Smooth muscle cell (in vitro differentiated cells): Measurements from ENCODE around the gene ATP6V0C. TPM values are rescaled to one million over a fixed set of nuclear protein-coding genes. Genes with fewer than 3 reads are reported as not detected.

Experiments
- DNase-seq: peaks from one replicate; lab custom pipeline; 2025; ENCODE audit not compliant: unreplicated experiment; lab: John Stamatoyannopoulos, UW
- H2AFZ ChIP-seq: fragments of 200-600 bp; sonication (generic); 2 replicates; pipeline ENCODE4 v1.6.0; 2016; ENCODE audit warnings: antibody characterized with exemption, low read depth, mild to moderate bottlenecking
- H3F3A ChIP-seq: fragments of 200-600 bp; sonication (generic); 2 replicates; pipeline ENCODE4 v1.6.0; 2017; ENCODE audit warnings: antibody characterized with exemption, low read depth
- H3K27ac ChIP-seq: fragments of 200-600 bp; sonication (generic); 2 replicates; pipeline ENCODE4 v1.5.1; 2016; ENCODE audit warnings: low read depth, mild to moderate bottlenecking
- H3K27me3 ChIP-seq: fragments of 200-600 bp; sonication (generic); 2 replicates; pipeline ENCODE4 v1.6.1; 2016; ENCODE audit warnings: low read depth, mild to moderate bottlenecking
- H3K36me3 ChIP-seq: fragments of 200-600 bp; sonication (generic); 2 replicates; pipeline ENCODE4 v1.5.1; 2016; ENCODE audit warnings: low read depth
- H3K4me1 ChIP-seq: fragments of 200-600 bp; sonication (generic); 2 replicates; pipeline ENCODE4 v1.5.1; 2016; ENCODE audit warnings: low read depth
- H3K4me2 ChIP-seq: fragments of 200-600 bp; sonication (generic); 2 replicates; pipeline ENCODE4 v1.6.0; 2016; ENCODE audit warnings: mild to moderate bottlenecking
- H3K4me3 ChIP-seq: fragments of 200-600 bp; sonication (generic); 2 replicates; pipeline ENCODE4 v1.5.1; 2016; ENCODE audit warnings: mild to moderate bottlenecking
- H3K79me2 ChIP-seq: fragments of 200-600 bp; sonication (generic); 2 replicates; pipeline ENCODE4 v1.6.0; 2016; ENCODE audit warnings: low read depth, mild to moderate bottlenecking
- H3K9ac ChIP-seq: fragments of 200-600 bp; sonication (generic); 2 replicates; pipeline ENCODE4 v1.6.0; 2016; ENCODE audit warnings: low read depth
- H3K9me3 ChIP-seq: fragments of 200-600 bp; sonication (generic); replicated peaks from 2 replicates; pipeline ENCODE4 v1.5.1; 2016; ENCODE audit warnings: low read depth
- H4K20me1 ChIP-seq: fragments of 200-600 bp; sonication (generic); 2 replicates; pipeline ENCODE4 v1.6.0; 2016; ENCODE audit warnings: low read depth
- WGBS: methylation state at CpG from one replicate; pipeline ENCODE4 v1.1.7; 2016; ENCODE audit warnings: low lambda C conversion rate; 5-methylcytosine and 5-hydroxymethylcytosine counted together
- polyA plus RNA-seq: library from polyadenylated mRNA; unstranded; fragments of >200 nt; fragmentation: Nextera tagmentation; extraction: Ambion mirVana; gene quantifications from 2 replicates; pipeline ENCODE4 v1.2.1, GENCODE V29; 2016
- total RNA-seq: library from RNA; depleted of rRNA; stranded (reverse); fragments of >200 nt; gene quantifications from 2 replicates; pipeline ENCODE4 v1.2.3, GENCODE V29; 2014
- TF ChIP-seq, protein P1 (sequence below): fragments of 200-600 bp; sonication (generic); IDR thresholded peaks from 2 replicates; pipeline ENCODE4 v1.5.1; 2017; ENCODE audit warnings: borderline replicate concordance, mild to moderate bottlenecking, antibody characterized with exemption; ENCODE audit not compliant: insufficient read depth, poor library complexity, severe bottlenecking

Gene ATP6V0C
- total and polyA plus RNA-seq, 2 experiments from 2014 or later: 99.2 to 207 TPM

DNA sequence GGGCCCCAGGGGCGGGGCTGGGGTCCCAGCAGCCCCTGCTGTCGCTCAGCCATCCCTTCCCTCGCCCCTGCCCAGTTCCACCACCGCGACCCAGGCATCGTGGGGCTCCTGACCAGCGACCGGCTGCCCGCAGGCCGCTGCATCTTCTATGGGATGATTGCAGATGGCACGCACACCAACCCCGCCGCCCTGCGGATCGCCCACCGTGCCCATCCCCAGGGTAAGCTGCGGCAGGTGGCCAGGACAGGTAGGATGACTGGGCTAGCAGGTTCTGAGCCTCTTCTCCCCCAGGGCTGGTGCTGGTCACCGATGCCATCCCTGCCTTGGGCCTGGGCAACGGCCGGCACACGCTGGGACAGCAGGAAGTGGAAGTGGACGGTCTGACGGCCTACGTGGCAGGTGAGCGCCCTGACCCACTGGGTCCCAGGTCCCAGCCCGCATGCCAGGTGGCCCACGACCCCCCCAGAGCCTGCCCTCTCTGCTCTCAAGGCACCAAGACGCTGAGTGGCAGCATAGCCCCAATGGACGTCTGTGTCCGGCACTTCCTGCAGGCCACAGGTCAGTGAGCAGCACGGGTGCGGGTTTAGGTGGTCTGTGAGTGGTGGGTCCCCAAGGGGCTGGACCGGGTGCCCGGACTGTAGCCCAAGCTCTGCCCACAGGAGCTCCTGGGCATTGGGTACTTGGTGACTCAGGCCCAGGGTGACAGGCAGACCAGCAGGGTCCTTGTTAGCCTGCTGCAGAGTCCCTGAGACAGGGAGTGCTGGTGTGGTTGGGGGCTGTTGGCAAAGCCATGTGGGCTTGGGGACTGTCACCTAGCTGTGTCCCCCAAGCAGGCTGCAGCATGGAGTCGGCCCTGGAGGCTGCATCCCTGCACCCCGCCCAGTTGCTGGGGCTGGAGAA, 14.7 kb downstream of the ATP6V0C start:
- Histone ChIP-seq H3K36me3 (no peaks in the 10 kb centered on the region), H4K20me1 (no peaks in the 10 kb centered on the region), H3K4me2 (no peak overlapping the region), H3K9me3 (no peaks in the 10 kb centered on the region), H3K27ac (no peak overlapping the region), H3K27me3 (no peaks in the 10 kb centered on the region), H3K4me3 (no peak overlapping the region), H3K4me1 (peaks cover 6% of the 10 kb centered on the region), H3K79me2 (no peaks in the 10 kb centered on the region), H2AFZ (no peak overlapping the region), H3F3A (peaks cover 7% of the 10 kb centered on the region), H3K9ac (no peak overlapping the region)
- no peak for DNase-seq
- TF ChIP-seq, protein P1, sequence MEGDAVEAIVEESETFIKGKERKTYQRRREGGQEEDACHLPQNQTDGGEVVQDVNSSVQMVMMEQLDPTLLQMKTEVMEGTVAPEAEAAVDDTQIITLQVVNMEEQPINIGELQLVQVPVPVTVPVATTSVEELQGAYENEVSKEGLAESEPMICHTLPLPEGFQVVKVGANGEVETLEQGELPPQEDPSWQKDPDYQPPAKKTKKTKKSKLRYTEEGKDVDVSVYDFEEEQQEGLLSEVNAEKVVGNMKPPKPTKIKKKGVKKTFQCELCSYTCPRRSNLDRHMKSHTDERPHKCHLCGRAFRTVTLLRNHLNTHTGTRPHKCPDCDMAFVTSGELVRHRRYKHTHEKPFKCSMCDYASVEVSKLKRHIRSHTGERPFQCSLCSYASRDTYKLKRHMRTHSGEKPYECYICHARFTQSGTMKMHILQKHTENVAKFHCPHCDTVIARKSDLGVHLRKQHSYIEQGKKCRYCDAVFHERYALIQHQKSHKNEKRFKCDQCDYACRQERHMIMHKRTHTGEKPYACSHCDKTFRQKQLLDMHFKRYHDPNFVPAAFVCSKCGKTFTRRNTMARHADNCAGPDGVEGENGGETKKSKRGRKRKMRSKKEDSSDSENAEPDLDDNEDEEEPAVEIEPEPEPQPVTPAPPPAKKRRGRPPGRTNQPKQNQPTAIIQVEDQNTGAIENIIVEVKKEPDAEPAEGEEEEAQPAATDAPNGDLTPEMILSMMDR: no peak
- WGBS: 97% methylated on average over 34 of the region's 36 CpGs

DNA sequence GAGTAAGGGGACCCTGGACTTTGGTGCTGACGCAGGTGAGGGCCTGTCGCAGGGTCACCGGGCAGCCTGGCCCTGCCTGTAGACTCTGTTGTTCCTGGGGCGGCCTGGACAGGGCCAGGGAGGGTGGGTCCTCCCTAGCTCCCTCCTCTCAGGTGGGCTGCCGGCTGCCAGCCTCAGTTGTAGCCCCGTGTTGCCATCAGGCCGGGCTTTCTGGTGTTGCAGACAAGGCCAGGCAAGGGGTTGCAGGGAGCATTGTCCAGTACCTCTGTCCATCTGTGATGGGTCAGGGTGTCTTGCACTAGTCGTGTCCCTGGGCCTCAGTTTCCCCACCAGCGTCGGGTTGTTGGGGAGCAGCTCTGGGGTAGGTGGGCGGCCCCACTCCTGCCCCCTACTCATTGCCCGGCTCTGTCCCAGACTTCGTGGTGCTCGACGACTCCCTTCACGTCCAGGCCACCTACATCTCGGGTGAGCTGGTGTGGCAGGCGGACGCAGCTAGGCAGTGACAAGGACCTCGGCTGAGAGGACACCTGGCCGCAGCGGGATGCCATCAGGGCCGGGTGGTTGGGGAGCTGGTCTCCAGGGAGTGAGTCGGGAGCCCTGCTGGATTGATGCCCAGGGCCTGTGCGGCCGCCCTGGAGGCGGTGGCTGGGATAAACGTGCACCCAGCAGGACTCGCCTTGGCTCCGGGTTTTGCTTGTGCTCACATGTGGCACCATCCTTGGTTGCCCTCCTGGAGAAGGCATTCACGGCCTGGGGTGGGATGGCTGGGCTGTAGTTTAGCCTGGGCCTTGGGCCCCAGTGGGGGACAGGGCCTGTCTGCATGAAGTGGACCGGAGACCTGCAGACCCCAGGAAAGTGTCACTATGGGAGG, 15.5 kb downstream of the ATP6V0C start:
- Histone ChIP-seq H3K4me2 (no peak overlapping the region), H3K4me3 (no peak overlapping the region), H4K20me1 (no peaks in the 10 kb centered on the region), H2AFZ (no peak overlapping the region), H3K4me1 (peaks cover 6% of the 10 kb centered on the region), H3F3A (peaks cover 7% of the 10 kb centered on the region), H3K27me3 (no peaks in the 10 kb centered on the region), H3K79me2 (no peaks in the 10 kb centered on the region), H3K36me3 (no peaks in the 10 kb centered on the region), H3K9me3 (no peaks in the 10 kb centered on the region), H3K27ac (no peak overlapping the region), H3K9ac (no peak overlapping the region)
- no peak for DNase-seq
- TF ChIP-seq, protein P1: peak; percentile 7
- 98% methylated on average over 25 of the region's 32 CpGs for WGBS

DNA sequence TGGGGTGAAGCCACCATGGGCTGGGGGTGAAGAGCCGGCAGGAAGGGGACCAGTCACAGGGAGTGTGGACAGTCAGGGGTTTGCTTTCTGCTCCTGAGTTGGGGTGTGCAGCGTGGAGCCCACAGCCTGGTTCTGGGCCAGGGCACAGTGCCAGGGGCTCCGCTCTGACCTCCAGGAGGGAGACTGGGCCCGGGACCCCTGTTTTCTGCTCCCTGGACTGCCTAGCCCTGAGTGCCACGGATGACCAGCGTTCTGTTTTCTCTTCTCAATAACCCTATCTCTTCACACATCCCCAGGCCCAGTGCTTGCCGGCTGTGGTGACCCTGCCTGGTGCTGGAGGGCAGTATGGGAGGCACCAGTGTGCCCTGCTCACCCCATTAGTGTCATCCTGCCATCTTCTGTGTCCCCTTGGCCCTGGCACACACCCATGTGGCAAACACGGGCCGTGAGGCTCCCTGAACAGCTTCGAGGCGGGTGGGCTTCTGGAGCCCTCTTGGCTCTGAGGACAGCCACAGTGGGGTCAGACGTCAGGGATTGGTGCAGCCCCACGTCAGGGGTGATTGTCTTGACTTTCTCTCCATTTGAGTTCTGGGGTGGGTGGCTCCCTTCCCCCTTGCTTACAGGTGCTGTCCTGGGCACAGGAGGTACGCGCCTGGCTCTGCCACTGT, 16.3 kb downstream of the ATP6V0C start:
- TF ChIP-seq, protein P1: no peak
- Histone ChIP-seq H3K9ac (no peak overlapping the region), H3K4me3 (no peak overlapping the region), H4K20me1 (no peaks in the 10 kb centered on the region), H3K27me3 (no peaks in the 10 kb centered on the region), H3K36me3 (no peaks in the 10 kb centered on the region), H3K27ac (no peak overlapping the region), H3K4me2 (no peak overlapping the region), H3K9me3 (no peaks in the 10 kb centered on the region), H3K79me2 (no peaks in the 10 kb centered on the region), H3F3A (peaks cover 7% of the 10 kb centered on the region), H3K4me1 (peaks cover 6% of the 10 kb centered on the region), H2AFZ (no peak overlapping the region)
- DNase-seq: no peak
- WGBS: 93% methylated on average over 15 of the region's 15 CpGs
